Right renal pelvis (tissue), 4 donors: ENCODE data around the gene ANGPTL8. TPM values are rescaled to one million over a fixed set of nuclear protein-coding genes. Genes with fewer than 3 reads are reported as not detected.

ENCODE experiments used
- DNase-seq, 4 donors: peaks; one replicate each; pipeline ENCODE4 v3.0.0-alpha.2; 2013; ENCODE audit warnings: low read depth in 4 of 4, low spot score in 3 of 4, missing footprints in 1 of 4
- polyA plus RNA-seq, 4 donors: library from polyadenylated mRNA; unstranded; fragments of 120-200 nt; gene quantifications; one replicate each; pipeline ENCODE4 v1.2.1, GENCODE V29; 2013; ENCODE audit not compliant: insufficient read length in 4 of 4

Gene ANGPTL8
- polyA plus RNA-seq, 4 donors: 0.29 to 0.64 (median 0.55) TPM

DNA sequence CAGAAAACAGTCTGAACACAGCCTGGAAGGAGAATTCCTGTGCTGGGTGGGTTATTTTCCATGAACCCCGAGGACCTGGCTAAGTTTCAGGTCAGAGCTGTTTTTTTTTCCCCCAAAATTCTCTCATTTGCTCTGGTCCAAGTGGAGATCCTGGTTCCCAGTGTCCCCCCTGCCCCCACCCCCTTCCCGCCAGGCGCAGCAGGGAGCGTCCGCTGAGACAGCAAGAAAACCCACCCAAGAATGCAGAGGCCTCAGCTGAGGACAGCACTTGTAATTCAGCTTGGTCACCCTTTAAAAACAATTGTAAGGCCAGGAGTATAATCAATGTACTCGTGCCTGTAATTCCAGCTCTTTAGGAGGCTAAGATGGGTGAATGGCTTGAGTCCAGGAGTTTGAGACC is 45.1 kb downstream of the ANGPTL8 start:
- DNase-seq: no peak

DNA sequence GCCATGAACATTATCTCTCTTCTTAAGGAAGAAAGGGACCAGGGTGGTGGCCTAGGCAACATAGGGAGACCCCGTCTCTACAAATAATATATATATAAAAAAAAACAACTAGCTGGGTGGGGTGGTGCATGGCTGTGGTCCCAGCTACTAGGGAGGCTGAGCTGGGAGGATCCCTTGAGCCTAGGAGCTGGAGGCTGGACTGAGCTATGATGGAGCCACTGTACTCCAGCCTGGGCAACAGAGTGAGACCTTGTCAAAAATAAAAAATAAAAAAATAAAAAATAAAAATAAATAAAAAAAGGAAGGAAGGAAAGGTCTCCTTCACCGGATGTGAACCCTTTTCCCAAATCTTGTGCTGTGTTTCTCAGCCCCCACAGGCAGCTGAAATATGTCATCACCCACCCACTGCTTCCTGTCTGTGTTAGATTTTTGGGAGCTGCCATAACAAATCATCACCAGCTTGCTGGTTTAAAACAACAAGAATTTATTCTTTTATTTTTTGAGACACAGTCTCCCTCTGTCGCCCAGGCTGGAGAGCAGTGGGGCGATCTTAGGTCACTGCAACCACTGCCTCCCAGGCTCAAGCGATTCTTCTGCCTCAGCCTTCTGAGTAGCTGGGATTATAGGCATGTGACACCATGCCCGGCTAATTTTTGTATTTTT is 47.0 kb downstream of the ANGPTL8 start:
- no peak for DNase-seq

DNA sequence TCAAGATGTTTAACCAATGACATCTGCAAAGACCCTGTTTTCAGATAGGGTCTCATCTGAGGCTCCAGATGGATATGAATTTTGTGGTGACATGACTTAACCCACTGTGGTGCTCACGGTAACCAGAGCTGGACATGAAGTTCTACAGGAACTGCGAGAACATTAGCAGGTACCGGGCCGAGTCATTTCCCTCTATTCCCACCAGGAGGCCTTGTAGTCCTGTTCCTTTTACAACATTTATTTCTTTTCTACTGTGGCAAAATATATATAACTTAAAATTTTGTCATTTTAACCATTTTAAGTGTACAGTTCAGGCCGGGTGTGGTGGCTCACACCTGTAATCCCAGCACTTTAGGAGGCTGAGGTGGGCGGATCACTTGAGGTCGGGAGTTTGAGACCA is 48.9 kb downstream of the ANGPTL8 start:
- DNase-seq: no peak

DNA sequence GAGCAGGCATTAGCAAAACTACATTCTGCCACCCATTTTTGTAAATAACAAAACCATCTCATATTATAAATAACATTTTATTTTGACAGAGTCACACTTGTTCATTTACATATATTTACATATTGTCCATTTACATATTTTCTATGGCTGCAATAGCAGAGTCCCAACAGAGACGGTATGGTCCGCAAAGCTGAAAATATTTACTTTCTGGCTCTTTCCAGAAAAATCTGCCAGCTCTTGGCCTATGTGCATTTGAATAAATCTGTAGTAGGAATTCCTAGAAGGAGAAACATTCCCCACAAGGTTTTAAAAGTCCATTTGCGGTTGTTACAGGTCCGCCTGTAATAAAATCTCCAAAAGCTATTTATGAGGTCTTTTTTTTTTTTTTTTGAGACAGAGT is 50.8 kb downstream of the ANGPTL8 start:
- no peak for DNase-seq

DNA sequence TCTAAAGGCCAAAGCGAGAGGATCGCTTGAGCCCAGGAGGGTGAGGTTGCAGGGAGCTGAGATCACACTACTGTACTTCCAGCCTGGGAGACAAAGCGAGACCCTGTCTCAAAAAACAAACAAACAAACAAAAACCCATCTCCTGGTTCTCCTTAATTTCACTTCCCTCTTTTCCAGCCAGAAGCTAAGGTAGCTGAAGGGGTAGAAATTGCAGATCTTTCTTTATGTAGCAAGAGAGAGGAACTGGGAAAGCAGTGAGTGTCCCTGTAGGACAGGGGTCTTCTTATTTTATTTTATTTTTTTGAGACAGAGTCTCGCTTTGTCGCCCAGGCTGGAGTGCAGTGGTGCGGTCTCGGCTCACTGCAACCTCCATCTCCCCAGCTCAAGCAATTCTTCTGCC is 52.0 kb downstream of the ANGPTL8 start:
- DNase-seq: no peak

Other genes starting within 250 kb of the ANGPTL8 start
- gene LDLR, start 150.2 kb upstream of the ANGPTL8 start, polyA plus RNA-seq: 10 to 100 TPM; 21.8 to 27.9 (median 24.9) TPM
- gene SPC24, start 83.8 kb upstream of the ANGPTL8 start, polyA plus RNA-seq: 10 to 100 TPM; 11.9 to 17.1 (median 16.1) TPM
- 100 to 1,000 TPM; 119 to 127 (median 123) TPM for gene KANK2, start 42.1 kb upstream of the ANGPTL8 start, polyA plus RNA-seq
- 10 to 100 TPM; 39.1 to 48.9 (median 45.9) TPM for gene DOCK6, start 22.9 kb downstream of the ANGPTL8 start, polyA plus RNA-seq
- under 1 TPM in 1 of 4 donors, not detected in 3; 0.16 TPM for gene TSPAN16, start 56.5 kb downstream of the ANGPTL8 start, polyA plus RNA-seq
- 10 to 100 TPM; 16.5 to 17.7 (median 17.4) TPM for gene RAB3D, start 100.0 kb downstream of the ANGPTL8 start, polyA plus RNA-seq
- gene TMEM205, start 106.6 kb downstream of the ANGPTL8 start, polyA plus RNA-seq: 100 to 1,000 TPM; 122 to 159 (median 132) TPM
- 10 to 100 TPM; 23.1 to 32.6 (median 24.4) TPM for gene CCDC159, start 106.9 kb downstream of the ANGPTL8 start, polyA plus RNA-seq
- 10 to 100 TPM; 11.7 to 18.7 (median 13.7) TPM for gene PLPPR2, start 115.8 kb downstream of the ANGPTL8 start, polyA plus RNA-seq
- 1 to 10 TPM; 2.7 to 4.0 (median 3.0) TPM for gene SWSAP1, start 135.0 kb downstream of the ANGPTL8 start, polyA plus RNA-seq
- 10 to 100 TPM; 21.7 to 32.3 (median 24.7) TPM for gene EPOR, start 144.7 kb downstream of the ANGPTL8 start, polyA plus RNA-seq
- 10 to 100 TPM; 68.7 to 94.8 (median 75.5) TPM for gene RGL3, start 179.7 kb downstream of the ANGPTL8 start, polyA plus RNA-seq
- 1 to 10 TPM; 1.3 to 2.2 (median 1.6) TPM for gene ODAD3, start 195.5 kb downstream of the ANGPTL8 start, polyA plus RNA-seq
- 100 to 1,000 TPM; 329 to 390 (median 354) TPM for gene PRKCSH, start 196.0 kb downstream of the ANGPTL8 start, polyA plus RNA-seq
- under 1 TPM; 0.11 to 0.43 (median 0.15) TPM for gene ELAVL3, start 241.4 kb downstream of the ANGPTL8 start, polyA plus RNA-seq